Epithelial cell of prostate (primary cell): Measurements from ENCODE around the gene KIR2DL3.
"Not testable (repeated sequence)": the region's sequence is repeated elsewhere in the genome, so short reads cannot be mapped to it uniquely, and the experiment has no call there.

Experiments
- DNase-seq: peaks from one replicate; pipeline ENCODE4 v3.0.0-alpha.2; 2011; ENCODE audit warnings: low read depth, low spot score
- H3K27ac ChIP-seq: fragments of 450-650 bp; 2 replicates; pipeline ENCODE4 v1.5.1; 2017; ENCODE audit warnings: mild to moderate bottlenecking

The KIR2DL3 gene

DNA sequence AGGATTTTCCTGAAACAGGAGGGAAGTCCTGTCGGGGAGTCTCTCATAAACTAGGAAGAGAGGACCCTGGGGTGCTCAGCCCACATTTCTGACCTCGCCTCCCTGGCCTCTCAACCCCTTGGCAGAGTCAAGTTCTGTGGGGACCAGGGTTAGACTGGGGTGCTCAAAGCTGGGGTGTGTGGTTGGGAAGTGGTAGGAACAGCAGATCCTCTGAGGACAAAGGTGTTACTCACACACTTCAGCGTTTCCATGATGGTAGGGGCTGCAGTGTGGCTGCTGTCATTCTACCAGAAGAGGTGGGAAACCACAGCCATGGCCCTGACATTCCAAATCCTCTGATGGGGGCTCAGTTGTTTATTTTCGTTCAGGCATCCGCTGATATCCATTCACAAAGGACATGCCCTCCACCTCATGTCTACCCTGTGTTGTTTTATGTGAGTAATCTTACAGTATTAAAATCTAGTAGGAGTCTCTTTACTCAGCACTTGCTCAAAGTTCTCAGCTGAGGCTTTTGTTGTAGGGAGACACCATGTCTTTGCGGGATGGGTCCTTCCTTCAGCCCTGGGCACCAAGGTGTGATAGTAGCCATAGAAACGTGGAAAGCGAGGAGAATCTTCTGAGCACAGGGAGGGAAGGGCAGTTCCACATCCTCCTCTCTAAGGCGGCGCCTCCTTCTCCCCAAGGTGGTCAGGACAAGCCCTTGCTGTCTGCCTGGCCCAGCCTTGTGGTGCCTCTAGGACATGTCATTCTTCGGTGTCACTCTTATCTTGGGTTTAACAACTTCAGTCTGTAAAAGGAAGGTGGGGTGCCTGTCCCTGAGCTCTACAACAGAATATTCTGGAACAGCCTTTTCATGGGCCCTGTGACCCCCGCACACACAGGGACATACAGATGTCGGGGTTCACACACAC is 1.5 kb downstream of the KIR2DL3 start:
- no peak for DNase-seq

DNA sequence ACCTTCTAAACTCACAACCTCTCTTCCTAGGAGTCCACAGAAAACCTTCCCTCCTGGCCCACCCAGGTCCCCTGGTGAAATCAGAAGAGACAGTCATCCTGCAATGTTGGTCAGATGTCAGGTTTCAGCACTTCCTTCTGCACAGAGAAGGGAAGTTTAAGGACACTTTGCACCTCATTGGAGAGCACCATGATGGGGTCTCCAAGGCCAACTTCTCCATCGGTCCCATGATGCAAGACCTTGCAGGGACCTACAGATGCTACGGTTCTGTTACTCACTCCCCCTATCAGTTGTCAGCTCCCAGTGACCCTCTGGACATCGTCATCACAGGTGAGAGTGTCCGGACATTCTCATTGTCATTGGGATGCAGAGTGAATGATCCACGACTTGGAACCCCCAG is 3.6 kb downstream of the KIR2DL3 start:
- H3K27ac ChIP-seq, DNase-seq: not testable (repeated sequence)

More for the DNA sequence above, 1.5 kb downstream of the KIR2DL3 start:
- H3K27ac ChIP-seq: no peak overlapping the region

DNA sequence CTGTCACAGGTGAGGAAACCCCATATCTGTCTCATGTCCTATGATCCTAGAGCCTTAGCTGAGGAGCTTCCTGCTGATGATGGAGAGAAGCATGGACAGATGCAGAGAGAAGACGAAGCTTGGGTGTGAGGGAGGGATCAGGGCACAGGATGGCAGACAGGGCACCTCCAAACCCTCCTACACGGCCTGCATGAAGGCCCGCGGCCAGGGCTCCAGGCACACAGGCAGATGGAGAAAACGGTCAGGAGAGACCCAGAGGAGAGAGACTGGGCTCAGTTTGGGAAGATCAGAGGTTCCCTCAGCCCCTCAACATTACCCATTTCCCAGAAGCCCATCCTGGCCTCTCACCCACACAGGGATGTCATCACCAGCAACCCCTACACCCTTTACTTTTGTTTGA is 5.8 kb downstream of the KIR2DL3 start:
- H3K27ac ChIP-seq: not testable (repeated sequence)

DNA sequence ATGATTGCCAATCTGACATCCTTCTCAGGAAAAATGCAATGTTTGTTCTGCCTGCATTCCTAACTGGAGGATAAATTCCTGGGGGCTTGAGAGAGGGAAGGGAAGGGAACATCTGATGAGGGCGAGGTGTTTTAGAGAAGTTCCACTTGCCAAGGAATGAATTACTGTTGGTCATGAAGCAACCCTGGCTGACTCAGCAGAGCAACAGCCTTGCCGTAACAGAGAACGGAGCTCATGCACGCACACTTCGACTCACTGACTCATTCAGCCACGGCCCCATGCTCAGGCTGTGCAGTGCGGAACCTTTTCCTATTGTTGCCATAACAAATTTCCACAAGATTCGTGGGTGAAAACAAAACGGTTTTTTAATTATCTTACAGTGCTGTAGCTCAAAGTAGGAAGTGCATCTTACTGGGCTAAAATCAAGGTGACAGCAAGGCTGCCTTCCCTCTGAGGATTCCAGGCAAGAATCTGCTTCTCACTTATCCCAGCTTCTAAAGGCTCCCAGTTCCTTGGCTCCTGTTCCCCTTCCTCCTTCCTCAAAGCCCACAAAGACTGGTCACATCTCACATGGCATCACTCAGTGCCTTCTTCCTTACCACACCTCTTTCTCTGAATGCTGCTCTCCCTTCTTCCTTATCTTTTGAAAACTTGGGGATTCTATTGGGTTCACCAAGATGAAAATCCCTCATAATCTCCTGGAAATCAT is 9.5 kb downstream of the KIR2DL3 start:
- not testable (repeated sequence) for DNase-seq, H3K27ac ChIP-seq

More for the DNA sequence above, 5.8 kb downstream of the KIR2DL3 start:
- not testable (repeated sequence) for DNase-seq

DNA sequence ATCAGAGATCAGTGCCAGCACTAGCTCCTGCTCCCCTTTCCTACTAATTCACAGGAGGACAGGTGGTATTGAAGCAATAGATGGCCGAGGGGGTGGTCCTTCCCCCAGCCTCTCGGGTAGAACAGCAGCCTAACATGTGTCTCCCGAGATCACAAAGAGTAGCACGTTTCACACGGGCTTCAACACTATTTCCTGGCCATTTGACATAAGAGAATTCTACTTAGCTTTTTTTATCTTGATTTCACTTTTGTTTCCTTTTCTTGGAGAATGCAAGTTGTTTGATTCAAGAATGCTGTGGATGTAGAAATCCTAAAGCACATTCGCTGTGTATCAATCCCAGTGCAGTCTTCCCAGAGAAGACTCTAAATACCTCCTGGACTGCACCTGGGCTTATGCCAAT is 12.0 kb downstream of the KIR2DL3 start:
- H3K27ac ChIP-seq, DNase-seq: not testable (repeated sequence)

DNA sequence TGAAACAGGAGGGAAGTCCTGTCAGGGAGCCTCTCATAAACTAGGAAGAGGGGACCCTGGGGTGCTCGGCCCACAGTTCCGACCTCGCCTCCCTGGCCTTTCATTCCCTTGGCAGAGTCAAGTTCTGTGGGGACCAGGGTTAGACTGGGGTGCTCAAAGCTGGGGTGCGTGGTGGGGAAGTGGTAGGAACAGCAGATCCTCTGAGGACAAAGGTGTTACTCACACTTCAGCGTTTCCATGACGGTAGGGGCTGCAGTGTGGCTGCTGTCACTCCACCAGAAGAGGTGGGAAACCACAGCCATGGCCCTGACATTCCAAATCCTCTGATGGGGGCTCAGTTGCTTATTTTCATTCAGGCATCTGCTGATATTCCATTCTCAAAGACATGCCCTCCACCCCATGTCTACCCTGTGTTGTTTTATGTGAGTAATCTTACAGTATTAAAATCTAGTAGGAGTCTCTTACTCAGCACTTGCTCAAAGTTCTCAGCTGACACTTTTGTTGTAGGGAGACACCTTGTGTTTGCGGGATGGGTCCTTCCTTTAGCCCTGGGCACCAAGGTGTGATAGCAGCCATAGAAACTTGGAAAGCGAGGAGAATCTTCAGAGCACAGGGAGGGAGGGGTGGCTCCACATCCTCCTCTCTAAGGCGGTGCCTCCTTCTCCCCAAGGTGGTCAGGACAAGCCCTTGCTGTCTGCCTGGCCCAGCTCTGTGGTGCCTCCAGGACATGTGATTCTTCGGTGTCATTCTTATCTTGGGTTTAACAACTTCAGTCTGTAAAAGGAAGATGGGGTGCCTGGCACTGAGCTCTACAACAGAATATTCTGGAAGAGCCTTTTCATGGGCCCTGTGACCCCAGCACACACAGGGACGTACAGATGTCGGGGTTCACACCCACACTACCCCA is 18.1 kb downstream of the KIR2DL3 start:
- DNase-seq, H3K27ac ChIP-seq: not testable (repeated sequence)

DNA sequence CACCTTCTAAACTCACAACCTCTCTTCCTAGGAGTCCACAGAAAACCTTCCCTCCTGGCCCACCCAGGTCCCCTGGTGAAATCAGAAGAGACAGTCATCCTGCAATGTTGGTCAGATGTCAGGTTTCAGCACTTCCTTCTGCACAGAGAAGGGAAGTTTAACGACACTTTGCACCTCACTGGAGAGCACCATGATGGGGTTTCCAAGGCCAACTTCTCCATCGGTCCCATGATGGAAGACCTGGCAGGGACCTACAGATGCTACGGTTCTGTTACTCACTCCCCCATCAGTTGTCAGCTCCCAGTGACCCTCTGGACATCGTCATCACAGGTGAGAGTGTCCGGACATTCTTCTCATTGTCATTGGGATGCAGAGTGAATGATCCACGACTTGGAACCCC is 20.3 kb downstream of the KIR2DL3 start:
- DNase-seq, H3K27ac ChIP-seq: not testable (repeated sequence)

DNA sequence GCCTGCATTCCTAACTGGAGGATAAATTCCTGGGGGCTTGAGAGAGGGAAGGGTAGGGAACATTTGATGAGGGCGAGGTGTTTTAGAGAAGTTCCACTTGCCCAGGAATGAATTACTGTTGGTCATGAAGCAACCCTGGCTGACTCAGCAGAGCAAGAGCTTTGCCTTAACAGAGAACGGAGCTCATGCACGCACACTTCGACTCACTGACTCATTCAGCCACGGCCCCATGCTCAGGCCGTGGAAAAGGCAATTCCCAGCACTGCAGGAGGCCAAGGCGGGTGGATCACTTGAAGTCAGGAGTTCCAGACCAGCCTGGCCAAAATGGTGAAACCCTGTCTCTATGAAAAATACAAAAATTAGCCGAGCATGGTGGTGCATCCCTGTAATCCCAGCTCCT is 25.9 kb downstream of the KIR2DL3 start:
- DNase-seq, H3K27ac ChIP-seq: not testable (repeated sequence)

DNA sequence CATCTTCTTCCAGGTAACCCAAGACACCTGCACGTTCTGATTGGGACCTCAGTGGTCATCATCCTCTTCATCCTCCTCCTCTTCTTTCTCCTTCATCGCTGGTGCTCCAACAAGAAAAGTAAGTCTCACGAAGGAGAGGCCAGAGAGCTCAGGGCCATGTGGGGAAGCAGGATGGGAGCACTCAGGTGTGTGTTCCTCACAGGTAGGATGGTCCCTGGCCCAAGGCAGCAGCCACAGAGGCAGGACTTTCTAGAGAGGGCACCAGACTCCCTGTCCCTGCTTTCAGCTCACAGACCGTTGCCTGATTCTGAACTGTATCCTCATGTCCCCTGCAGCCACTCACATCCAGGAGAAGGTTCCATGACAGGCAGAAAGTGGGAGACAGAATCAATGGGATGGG is 28.2 kb downstream of the KIR2DL3 start:
- DNase-seq, H3K27ac ChIP-seq: not testable (repeated sequence)

DNA sequence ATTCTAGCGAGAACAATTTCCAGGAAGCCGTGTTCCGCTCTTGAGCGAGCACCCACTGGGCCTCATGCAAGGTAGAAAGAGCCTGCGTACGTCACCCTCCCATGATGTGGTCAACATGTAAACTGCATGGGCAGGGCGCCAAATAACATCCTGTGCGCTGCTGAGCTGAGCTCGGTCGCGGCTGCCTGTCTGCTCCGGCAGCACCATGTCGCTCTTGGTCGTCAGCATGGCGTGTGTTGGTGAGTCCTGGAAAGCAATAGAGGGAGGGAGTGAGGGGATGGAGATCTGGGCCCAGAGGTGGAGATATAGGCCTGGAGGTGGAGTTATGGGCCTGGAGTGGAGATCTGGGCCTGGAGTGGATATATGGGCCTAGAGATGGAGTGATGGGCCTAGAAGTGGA is 31.3 kb downstream of the KIR2DL3 start, which contains the start of gene KIR2DL1:
Gene KIR2DL1, plus strand, starts transcription at position 148 of the 400 bp plus-strand sequence. Its CDS starts 58 bp downstream, at position 206.
- H3K27ac ChIP-seq, DNase-seq: not testable (repeated sequence)

DNA sequence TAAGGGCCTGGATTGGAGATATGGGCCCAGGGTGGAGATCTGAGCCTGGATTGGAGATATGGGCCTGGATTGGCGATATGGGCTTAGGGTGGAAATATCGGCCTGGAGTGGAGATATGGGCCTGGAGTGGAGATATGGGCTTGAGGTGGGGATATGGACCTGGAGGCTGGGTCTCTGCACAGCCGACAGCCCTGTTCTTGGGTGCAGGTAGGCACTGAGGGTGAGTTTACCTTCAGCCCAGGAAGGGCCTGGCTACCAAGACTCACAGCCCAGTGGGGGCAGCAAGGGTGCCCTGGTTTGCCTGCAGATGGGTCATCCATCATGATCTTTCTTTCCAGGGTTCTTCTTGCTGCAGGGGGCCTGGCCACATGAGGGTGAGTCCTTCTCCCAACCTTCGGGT is 32.2 kb downstream of the KIR2DL3 start:
- H3K27ac ChIP-seq: not testable (repeated sequence)

DNA sequence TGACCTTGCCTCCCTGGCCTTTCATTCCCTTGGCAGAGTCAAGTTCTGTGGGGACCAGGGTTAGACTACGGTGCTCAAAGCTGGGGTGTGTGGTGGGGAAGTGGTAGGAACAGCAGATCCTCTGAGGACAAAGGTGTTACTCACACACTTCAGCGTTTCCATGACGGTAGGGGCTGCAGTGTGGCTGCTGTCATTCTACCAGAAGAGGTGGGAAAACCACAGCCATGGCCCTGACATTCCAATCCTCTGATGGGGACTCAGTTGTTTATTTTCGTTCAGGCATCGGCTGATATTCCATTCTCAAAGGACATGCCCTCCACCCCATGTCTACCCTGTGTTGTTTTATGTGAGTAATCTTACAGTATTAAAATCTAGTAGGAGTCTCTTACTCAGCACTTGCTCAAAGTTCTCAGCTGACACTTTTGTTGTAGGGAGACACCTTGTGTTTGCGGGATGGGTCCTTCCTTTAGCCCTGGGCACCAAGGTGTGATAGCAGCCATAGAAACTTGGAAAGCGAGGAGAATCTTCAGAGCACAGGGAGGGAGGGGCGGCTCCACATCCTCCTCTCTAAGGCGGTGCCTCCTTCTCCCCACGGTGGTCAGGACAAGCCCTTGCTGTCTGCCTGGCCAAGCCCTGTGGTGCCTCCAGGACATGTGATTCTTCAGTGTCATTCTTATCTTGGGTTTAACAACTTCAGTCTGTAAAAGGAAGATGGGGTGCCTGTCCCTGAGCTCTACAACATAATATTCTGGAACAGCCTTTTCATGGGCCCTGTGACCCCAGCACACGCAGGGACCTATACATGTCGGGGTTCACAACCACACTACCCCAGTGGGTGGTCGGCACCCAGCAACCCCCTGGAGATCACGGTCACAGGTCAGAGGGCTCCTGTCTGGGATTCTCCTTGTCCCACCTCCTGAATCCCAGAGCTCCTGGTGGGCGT is 33.0 kb downstream of the KIR2DL3 start:
- DNase-seq, H3K27ac ChIP-seq: not testable (repeated sequence)

More for the DNA sequence above, 32.2 kb downstream of the KIR2DL3 start:
- not testable (repeated sequence) for DNase-seq

DNA sequence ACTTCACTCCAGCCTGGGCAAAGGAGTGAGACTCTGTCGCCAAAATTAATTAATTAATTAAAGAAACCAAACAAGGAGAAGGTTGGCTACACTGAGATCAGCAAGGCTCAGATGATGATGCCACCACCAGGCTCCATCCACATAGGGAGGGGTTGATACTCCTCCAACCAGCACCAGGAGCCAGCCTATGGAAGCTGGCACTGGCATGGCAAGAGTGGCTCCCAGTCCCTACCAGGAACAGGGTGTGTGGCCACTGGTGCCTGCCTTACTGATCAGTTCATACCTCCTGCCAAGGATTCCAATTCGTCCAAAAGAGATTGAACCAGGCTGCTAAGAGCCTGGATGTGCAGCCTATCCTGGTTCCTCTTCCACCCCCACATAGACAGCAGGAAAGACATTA is 34.4 kb downstream of the KIR2DL3 start:
- not testable (repeated sequence) for H3K27ac ChIP-seq, DNase-seq

DNA sequence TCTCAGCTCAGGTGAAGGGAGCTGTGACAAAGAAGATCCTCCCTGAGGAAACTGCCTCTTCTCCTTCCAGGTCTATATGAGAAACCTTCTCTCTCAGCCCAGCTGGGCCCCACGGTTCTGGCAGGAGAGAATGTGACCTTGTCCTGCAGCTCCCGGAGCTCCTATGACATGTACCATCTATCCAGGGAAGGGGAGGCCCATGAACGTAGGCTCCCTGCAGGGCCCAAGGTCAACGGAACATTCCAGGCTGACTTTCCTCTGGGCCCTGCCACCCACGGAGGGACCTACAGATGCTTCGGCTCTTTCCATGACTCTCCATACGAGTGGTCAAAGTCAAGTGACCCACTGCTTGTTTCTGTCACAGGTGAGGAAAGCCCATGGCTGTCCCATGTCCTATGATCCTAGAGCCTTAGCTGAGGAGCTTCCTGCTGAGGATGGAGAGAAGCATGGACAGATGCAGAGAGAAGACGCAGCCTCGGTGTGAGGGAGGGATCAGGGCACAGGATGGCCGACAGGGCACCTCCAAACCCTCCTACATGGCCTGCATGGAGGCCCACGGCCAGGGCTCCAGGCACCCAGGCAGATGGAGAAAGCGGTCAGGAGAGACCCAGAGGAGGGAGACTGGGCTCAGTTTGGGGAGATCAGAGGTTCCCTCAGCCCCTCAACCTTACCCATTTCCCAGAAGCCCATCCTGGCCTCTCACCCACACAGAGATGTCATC is 36.9 kb downstream of the KIR2DL3 start:
- H3K27ac ChIP-seq, DNase-seq: not testable (repeated sequence)

DNA sequence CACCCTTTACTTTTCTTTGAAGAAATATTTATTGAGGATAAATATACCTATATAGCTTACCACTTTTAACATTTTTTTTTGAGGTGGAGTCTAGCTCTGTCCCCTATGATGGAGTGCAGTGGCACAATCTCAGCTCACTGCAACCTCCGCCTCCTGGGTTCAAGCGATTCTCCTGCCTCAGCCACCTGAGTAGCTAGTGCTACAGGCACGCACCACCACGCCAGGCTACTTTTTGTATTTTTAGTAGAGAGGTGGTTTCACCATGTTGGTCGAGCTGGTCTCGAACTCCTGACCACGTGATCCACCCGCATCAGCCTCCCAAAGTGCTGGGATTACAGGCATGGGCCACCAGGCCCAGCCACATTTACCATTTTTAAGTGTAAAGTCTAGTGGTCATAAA is 37.5 kb downstream of the KIR2DL3 start:
- DNase-seq, H3K27ac ChIP-seq: not testable (repeated sequence)

DNA sequence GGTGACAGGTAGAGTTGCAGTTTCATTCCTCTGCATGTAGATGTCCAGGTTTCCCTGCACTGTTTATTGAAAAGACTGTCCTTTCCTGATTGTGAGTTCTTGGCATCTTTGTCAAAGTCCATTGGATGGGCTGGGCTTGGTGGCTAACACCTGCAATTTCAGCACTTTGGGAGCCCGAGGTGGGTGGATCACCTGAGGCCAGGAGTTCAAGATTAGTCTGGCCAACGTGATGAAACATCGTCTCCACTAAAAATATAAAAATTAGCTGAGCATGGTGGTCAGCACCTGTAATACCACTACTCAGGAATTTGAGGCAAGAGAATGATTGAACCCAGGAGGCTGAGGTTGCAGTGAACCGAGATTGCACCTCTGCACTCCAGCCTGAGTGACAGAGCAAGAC is 39.5 kb downstream of the KIR2DL3 start:
- not testable (repeated sequence) for H3K27ac ChIP-seq, DNase-seq

DNA sequence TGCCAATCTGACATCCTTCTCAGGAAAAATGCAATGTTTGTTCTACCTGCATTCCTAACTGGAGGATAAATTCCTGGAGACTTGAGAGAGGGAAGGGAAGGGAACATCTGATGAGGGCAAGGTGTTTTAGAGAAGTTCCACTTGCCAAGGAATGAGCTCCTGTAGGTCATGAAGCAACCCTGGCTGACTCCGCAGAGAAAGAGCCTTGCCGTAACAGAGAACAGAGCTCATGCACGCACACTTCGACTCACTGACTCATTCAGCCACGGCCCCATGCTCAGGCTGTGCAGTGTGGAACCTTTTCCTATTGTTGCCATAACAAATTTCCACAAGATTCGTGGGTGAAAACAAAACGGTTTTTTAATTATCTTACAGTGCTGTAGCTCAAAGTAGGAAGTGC is 40.6 kb downstream of the KIR2DL3 start:
- DNase-seq, H3K27ac ChIP-seq: not testable (repeated sequence)

DNA sequence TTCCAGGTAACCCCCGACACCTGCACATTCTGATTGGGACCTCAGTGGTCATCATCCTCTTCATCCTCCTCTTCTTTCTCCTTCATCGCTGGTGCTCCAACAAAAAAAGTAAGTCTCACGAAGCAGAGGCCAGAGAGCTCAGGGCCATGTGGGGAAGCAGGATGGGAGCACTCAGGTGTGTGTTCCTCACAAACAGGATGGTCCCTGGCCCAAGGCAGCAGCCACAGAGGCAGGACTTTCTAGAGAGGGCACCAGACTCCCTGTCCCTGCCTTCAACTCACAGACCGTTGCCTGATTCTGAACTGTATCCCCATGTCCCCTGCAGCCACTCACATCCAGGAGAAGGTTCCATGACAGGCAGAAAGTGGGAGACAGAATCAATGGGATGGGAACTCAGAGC is 44.6 kb downstream of the KIR2DL3 start:
- not testable (repeated sequence) for DNase-seq, H3K27ac ChIP-seq
